ENCODE data around the gene FOXA1. TPM values are rescaled to one million over a fixed set of nuclear protein-coding genes. Genes with fewer than 3 reads are reported as not detected.

The FOXA1 gene
- 2.1 and 2.7 TPM in 2 replicates for total RNA-seq

GRCh38 chr14:37594971-37595808, at the start of gene FOXA1, which contains the start of gene TTC6:
FOXA1 (minus strand) TSS chr14:37595249; CDS start chr14:37594972, 277 bp downstream.
TTC6 (plus strand) TSS chr14:37595629; CDS start chr14:37622065, 26,436 bp downstream.

Other genes starting within 250 kb of the FOXA1 start
- 0.13 TPM in 1 of 2 replicates, not detected in the other for gene TTC6, start 380 bp upstream of the FOXA1 start, total RNA-seq